ENCODE results near the gene CMSS1.

The CMSS1 gene

GRCh38 chr3:99857278-99857677, 39.6 kb downstream of the CMSS1 start:
- no peaks in the 10 kb centered on the region for H3K9me3 ChIP-seq (ENCODE audit: insufficient read depth, low read depth, low read length)
- H3K27me3 ChIP-seq (ENCODE audit: insufficient read depth, low read length), result no peaks in the 10 kb centered on the region
- H3K27ac ChIP-seq (ENCODE audit: low read length), result no peak overlapping the region
- no peak overlapping the region for H3K4me3 ChIP-seq (ENCODE audit: low read length)
- H3K9ac ChIP-seq (ENCODE audit: low read depth, low read length), result no peak overlapping the region
- H3K36me3 ChIP-seq (ENCODE audit: insufficient read depth, low read depth, low read length), result no peaks in the 10 kb centered on the region
- H3K4me1 ChIP-seq (ENCODE audit: insufficient read depth, low read length), result peaks cover 28% of the 10 kb centered on the region; the same call in 1 of the 2 replicates

- Histone ChIP-seq H3K27ac (ENCODE audit: low read length) (no peak overlapping the region), H3K4me1 (ENCODE audit: insufficient read depth, low read length) (peaks cover 20% of the 10 kb centered on the region; the same call in 1 of the 2 replicates), H3K4me3 (ENCODE audit: low read length) (no peak overlapping the region), H3K9me3 (ENCODE audit: insufficient read depth, low read depth, low read length) (no peaks in the 10 kb centered on the region), H3K36me3 (ENCODE audit: insufficient read depth, low read depth, low read length) (no peaks in the 10 kb centered on the region), H3K9ac (ENCODE audit: low read depth, low read length) (no peak overlapping the region), H3K27me3 (ENCODE audit: insufficient read depth, low read length) (no peaks in the 10 kb centered on the region)
Measured at GRCh38 chr3:99858469-99858868, 40.8 kb downstream of the CMSS1 start.

- H3K9ac ChIP-seq (ENCODE audit: low read depth, low read length), result no peak overlapping the region
- H3K4me3 ChIP-seq (ENCODE audit: low read length), result no peak overlapping the region
- H3K4me1 ChIP-seq (ENCODE audit: insufficient read depth, low read length), result peaks cover 9% of the 10 kb centered on the region; the same call in 1 of the 2 replicates
- H3K36me3 ChIP-seq (ENCODE audit: insufficient read depth, low read depth, low read length), result no peaks in the 10 kb centered on the region
- no peaks in the 10 kb centered on the region for H3K9me3 ChIP-seq (ENCODE audit: insufficient read depth, low read depth, low read length)
- H3K27me3 ChIP-seq (ENCODE audit: insufficient read depth, low read length), result no peaks in the 10 kb centered on the region
- no peak overlapping the region for H3K27ac ChIP-seq (ENCODE audit: low read length)
Measured at GRCh38 chr3:99859825-99860224, 42.2 kb downstream of the CMSS1 start.

- Histone ChIP-seq H3K9ac (ENCODE audit: low read depth, low read length) (no peak overlapping the region), H3K4me1 (ENCODE audit: insufficient read depth, low read length) (0 out of 2 replicates have a peak, but pooled peaks cover 2% of the 10 kb centered on the region), H3K36me3 (ENCODE audit: insufficient read depth, low read depth, low read length) (no peaks in the 10 kb centered on the region), H3K4me3 (ENCODE audit: low read length) (no peak overlapping the region), H3K27ac (ENCODE audit: low read length) (no peak overlapping the region), H3K27me3 (ENCODE audit: insufficient read depth, low read length) (peaks cover 3% of the 10 kb centered on the region), H3K9me3 (ENCODE audit: insufficient read depth, low read depth, low read length) (no peaks in the 10 kb centered on the region)
Measured at GRCh38 chr3:99861216-99861615, 43.6 kb downstream of the CMSS1 start.

GRCh38 chr3:99862208-99862607, 44.5 kb downstream of the CMSS1 start:
- H3K4me3 ChIP-seq (ENCODE audit: low read length), result no peak overlapping the region
- H3K36me3 ChIP-seq (ENCODE audit: insufficient read depth, low read depth, low read length), result no peaks in the 10 kb centered on the region
- no peaks in the 10 kb centered on the region for H3K9me3 ChIP-seq (ENCODE audit: insufficient read depth, low read depth, low read length)
- H3K9ac ChIP-seq (ENCODE audit: low read depth, low read length), result no peak overlapping the region
- peaks cover 13% of the 10 kb centered on the region for H3K27me3 ChIP-seq (ENCODE audit: insufficient read depth, low read length)
- 0 out of 2 replicates have a peak, but pooled peaks cover 3% of the 10 kb centered on the region for H3K4me1 ChIP-seq (ENCODE audit: insufficient read depth, low read length)
- no peak overlapping the region for H3K27ac ChIP-seq (ENCODE audit: low read length)

DNA sequence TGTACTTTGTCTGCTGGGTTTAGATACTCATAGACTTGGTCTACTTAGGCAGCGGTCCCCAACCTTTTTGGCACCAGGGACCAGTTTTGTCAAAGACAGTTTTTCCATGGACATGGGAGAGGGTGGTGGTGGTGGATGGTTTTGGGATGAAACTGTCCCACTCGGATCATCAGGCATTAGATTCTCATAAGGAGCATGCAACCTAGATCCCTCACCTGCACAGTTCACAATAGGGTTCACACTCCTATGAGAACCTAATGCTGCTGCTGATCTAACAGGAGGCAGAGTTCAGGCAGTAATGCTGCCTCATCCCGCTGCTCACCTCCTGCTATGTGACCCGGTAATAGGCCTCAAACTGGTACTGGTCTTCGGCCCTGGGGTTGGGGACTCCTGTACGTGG, 45.3 kb downstream of the CMSS1 start:
- Histone ChIP-seq H3K9me3 (ENCODE audit: insufficient read depth, low read depth, low read length) (no peaks in the 10 kb centered on the region), H3K9ac (ENCODE audit: low read depth, low read length) (no peak overlapping the region), H3K4me3 (ENCODE audit: low read length) (no peak overlapping the region), H3K4me1 (ENCODE audit: insufficient read depth, low read length) (peaks cover 5% of the 10 kb centered on the region; the same call in 1 of the 2 replicates), H3K27me3 (ENCODE audit: insufficient read depth, low read length) (peaks cover 21% of the 10 kb centered on the region), H3K27ac (ENCODE audit: low read length) (no peak overlapping the region), H3K36me3 (ENCODE audit: insufficient read depth, low read depth, low read length) (no peaks in the 10 kb centered on the region)

DNA sequence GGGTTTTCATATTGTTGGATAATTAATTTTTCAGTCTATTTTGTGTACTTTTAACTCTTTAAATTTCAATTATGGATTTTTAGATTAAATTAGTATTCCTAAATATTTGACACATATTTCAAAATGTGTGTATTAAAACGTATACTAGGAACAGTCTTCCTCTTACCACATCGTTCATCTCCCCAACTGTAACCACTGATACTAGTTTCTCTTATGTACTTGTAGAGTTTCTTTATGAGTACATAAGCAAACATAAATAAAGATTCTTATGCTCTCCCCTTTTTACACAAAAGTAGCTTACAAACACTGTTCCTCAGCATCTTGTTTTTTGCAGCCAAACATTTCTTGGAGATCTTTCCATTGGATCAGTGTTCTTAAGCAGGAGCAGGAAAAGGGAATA, 45.9 kb downstream of the CMSS1 start:
- Histone ChIP-seq H3K27ac (ENCODE audit: low read length) (no peak overlapping the region), H3K36me3 (ENCODE audit: insufficient read depth, low read depth, low read length) (no peaks in the 10 kb centered on the region), H3K4me3 (ENCODE audit: low read length) (no peak overlapping the region), H3K27me3 (ENCODE audit: insufficient read depth, low read length) (peaks cover 27% of the 10 kb centered on the region), H3K9ac (ENCODE audit: low read depth, low read length) (no peak overlapping the region), H3K4me1 (ENCODE audit: insufficient read depth, low read length) (peaks cover 6% of the 10 kb centered on the region; the same call in 1 of the 2 replicates), H3K9me3 (ENCODE audit: insufficient read depth, low read depth, low read length) (no peaks in the 10 kb centered on the region)

- no peak overlapping the region for H3K4me3 ChIP-seq (ENCODE audit: low read length)
- H3K4me1 ChIP-seq (ENCODE audit: insufficient read depth, low read length), result peaks cover 6% of the 10 kb centered on the region; the same call in 1 of the 2 replicates
- H3K9me3 ChIP-seq (ENCODE audit: insufficient read depth, low read depth, low read length), result no peaks in the 10 kb centered on the region
- no peak overlapping the region for H3K9ac ChIP-seq (ENCODE audit: low read depth, low read length)
- no peaks in the 10 kb centered on the region for H3K36me3 ChIP-seq (ENCODE audit: insufficient read depth, low read depth, low read length)
- H3K27me3 ChIP-seq (ENCODE audit: insufficient read depth, low read length), result peaks cover 34% of the 10 kb centered on the region
- no peak overlapping the region for H3K27ac ChIP-seq (ENCODE audit: low read length)
Measured at GRCh38 chr3:99864289-99864688, 46.6 kb downstream of the CMSS1 start.

- no peak overlapping the region for H3K9ac ChIP-seq (ENCODE audit: low read depth, low read length)
- H3K4me1 ChIP-seq (ENCODE audit: insufficient read depth, low read length), result peaks cover 6% of the 10 kb centered on the region; the same call in 1 of the 2 replicates
- H3K9me3 ChIP-seq (ENCODE audit: insufficient read depth, low read depth, low read length), result no peaks in the 10 kb centered on the region
- H3K36me3 ChIP-seq (ENCODE audit: insufficient read depth, low read depth, low read length), result no peaks in the 10 kb centered on the region
- H3K27ac ChIP-seq (ENCODE audit: low read length), result no peak overlapping the region
- H3K4me3 ChIP-seq (ENCODE audit: low read length), result no peak overlapping the region
- H3K27me3 ChIP-seq (ENCODE audit: insufficient read depth, low read length), result peaks cover 44% of the 10 kb centered on the region
Measured at GRCh38 chr3:99865321-99865720, 47.7 kb downstream of the CMSS1 start.

DNA sequence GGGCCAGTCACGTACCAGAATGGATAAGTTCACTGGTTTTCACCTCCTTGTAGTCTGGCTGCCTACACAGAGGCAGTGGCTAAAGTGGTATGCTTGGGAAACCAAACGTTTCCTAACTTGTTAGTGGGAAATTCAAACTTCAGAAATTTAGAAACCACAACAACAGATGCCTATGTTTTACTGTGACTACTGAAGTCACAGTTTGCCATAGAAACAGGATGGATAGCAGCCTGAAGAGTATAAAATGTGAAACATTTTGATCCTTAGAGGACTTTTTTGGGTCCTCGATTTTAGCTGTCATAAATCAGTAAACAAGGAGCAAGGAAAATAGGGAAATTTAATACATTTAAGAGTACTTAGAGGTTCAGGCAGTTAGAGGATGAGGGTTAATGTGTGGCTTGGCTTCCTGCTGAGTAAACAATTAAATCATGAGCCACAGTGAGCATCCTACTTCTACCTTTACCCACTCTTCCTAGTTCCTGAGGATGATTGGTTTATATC, 48.6 kb downstream of the CMSS1 start:
- no peaks in the 10 kb centered on the region for H3K36me3 ChIP-seq (ENCODE audit: insufficient read depth, low read depth, low read length)
- no peak overlapping the region for H3K9ac ChIP-seq (ENCODE audit: low read depth, low read length)
- H3K4me3 ChIP-seq (ENCODE audit: low read length), result no peak overlapping the region
- peaks cover 54% of the 10 kb centered on the region for H3K27me3 ChIP-seq (ENCODE audit: insufficient read depth, low read length)
- H3K9me3 ChIP-seq (ENCODE audit: insufficient read depth, low read depth, low read length), result no peaks in the 10 kb centered on the region
- H3K4me1 ChIP-seq (ENCODE audit: insufficient read depth, low read length), result peaks cover 6% of the 10 kb centered on the region; the same call in 1 of the 2 replicates
- H3K27ac ChIP-seq (ENCODE audit: low read length), result no peak overlapping the region

- peaks cover 6% of the 10 kb centered on the region; the same call in 1 of the 2 replicates for H3K4me1 ChIP-seq (ENCODE audit: insufficient read depth, low read length)
- H3K27ac ChIP-seq (ENCODE audit: low read length), result no peak overlapping the region
- H3K9ac ChIP-seq (ENCODE audit: low read depth, low read length), result no peak overlapping the region
- no peak overlapping the region for H3K4me3 ChIP-seq (ENCODE audit: low read length)
- no peaks in the 10 kb centered on the region for H3K9me3 ChIP-seq (ENCODE audit: insufficient read depth, low read depth, low read length)
- no peaks in the 10 kb centered on the region for H3K36me3 ChIP-seq (ENCODE audit: insufficient read depth, low read depth, low read length)
- H3K27me3 ChIP-seq (ENCODE audit: insufficient read depth, low read length), result peaks cover 68% of the 10 kb centered on the region
Measured at GRCh38 chr3:99867594-99868310, 50.1 kb downstream of the CMSS1 start.

- H3K9ac ChIP-seq (ENCODE audit: low read depth, low read length), result no peak overlapping the region
- H3K4me3 ChIP-seq (ENCODE audit: low read length), result no peak overlapping the region
- H3K36me3 ChIP-seq (ENCODE audit: insufficient read depth, low read depth, low read length), result no peaks in the 10 kb centered on the region
- no peaks in the 10 kb centered on the region for H3K9me3 ChIP-seq (ENCODE audit: insufficient read depth, low read depth, low read length)
- H3K4me1 ChIP-seq (ENCODE audit: insufficient read depth, low read length), result peaks cover 6% of the 10 kb centered on the region; the same call in 1 of the 2 replicates
- no peak overlapping the region for H3K27ac ChIP-seq (ENCODE audit: low read length)
- peaks cover 74% of the 10 kb centered on the region for H3K27me3 ChIP-seq (ENCODE audit: insufficient read depth, low read length)
Measured at GRCh38 chr3:99868311-99868646, 50.6 kb downstream of the CMSS1 start.

All from iPS-20b (cell line).